HG02870 (cell line): ENCODE measurements around the gene ERF.

Source experiments
- ATAC-seq: cut with Tn5 transposase; IDR thresholded peaks from one replicate; pipeline ENCODE4 v1.9.1; 2021; ENCODE audit warnings: mild to moderate bottlenecking, moderate library complexity; ENCODE audit not compliant: unreplicated experiment

The ERF gene

GRCh38 chr19:42254089-42254849 lies 659 bp downstream of the ERF start:
- peak; percentile 22 for ATAC-seq

DNA sequence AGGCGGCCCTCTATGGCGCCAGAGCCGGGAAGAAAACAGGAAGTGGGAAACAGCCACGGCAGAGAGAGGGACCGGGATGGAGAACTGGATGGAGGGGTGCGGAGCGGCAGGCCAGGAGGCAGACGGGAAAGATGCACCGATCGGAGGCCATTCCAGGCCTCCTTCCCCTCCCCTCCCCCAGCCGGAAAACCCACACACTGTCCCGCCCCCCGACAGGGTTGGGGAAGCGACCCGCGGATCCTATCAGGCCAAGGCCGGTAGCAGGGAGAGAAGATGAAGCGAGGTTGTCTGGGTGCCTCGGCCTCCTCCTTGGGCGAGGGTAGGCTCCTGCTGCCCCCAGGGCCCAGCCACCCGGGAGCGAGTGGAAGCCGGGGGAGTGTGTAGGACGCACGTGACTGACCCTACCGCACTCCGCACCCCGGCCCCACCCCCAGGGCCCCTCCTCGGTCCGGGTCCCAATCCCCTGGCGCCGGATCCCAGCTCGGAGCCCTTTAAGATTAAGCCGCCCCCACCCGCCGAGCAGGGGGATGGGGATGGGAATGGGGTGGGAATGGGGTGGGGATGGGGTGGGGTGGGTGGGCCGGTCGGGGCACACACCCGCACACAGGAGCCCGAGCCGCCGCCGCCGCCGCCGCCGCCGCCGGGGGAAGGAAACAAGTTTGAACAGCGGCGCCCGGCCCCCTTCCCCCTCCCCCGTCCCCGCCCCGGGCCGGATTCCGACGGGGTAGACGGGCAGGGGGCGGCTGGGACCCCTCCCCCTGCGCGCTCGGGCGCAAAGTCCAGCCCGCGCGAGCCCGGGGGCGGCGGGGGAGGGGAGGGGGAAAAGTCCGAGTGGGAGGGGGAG lies 1.5 kb downstream of the ERF start:
- no peak for ATAC-seq

DNA sequence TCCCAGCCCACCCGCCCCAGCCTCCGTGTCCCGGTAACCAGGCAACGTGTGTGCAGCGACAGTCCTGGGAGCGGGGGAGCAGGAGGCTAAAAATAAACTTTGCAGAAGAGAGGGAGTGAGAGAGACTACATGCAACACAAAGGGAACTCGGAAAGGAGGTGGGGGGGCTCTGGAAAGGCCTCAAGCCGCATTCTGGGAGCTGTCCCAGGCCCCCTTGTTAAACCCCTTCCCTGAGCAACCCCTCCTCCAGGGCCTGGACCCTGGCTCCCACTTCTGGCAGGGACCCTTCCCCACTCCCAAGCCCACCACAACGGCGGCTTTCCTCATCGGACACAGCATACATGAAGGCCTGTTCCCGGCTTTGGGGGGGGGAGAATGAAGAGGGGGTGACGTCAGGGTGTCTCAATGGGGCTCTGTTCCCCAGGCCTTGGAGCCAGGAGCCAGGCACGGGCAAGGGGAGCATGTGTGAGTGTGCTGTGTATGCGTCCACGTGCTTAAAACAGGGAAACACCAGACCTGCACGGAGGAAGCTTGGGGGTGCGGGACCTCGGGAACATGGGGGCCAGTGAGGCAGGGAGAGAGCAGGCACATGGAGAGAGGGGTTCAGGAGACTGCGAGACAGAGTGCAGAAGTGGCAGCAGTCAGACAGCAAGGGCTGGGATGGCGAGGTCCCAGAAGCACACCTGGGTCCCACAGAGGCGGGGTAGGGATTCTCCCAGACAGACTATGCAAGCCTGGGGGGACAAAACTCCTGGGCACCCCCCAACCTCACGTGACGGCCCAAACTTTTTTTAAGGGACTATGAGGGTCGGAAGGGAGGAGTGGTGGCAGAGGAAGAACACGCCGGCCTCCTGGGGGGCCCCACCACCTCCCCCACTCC lies 2.3 kb downstream of the ERF start:
- no peak for ATAC-seq

- ATAC-seq: no peak
These were observed 3.2 kb downstream of the ERF start for GRCh38 chr19:42251572-42252358.

- ATAC-seq: no peak
These were observed 4.0 kb downstream of the ERF start for GRCh38 chr19:42250666-42251531.

- no peak for ATAC-seq
These were observed 4.7 kb downstream of the ERF start for GRCh38 chr19:42250183-42250665.

GRCh38 chr19:42249769-42250168 lies 5.2 kb downstream of the ERF start:
- ATAC-seq: no peak

GRCh38 chr19:42249149-42249750 lies 5.7 kb downstream of the ERF start:
- no peak for ATAC-seq

GRCh38 chr19:42248270-42249148 lies 6.4 kb downstream of the ERF start:
- no peak for ATAC-seq

GRCh38 chr19:42247640-42248199 lies 7.2 kb downstream of the ERF start:
- ATAC-seq: no peak

- ATAC-seq: no peak
These were observed 7.8 kb downstream of the ERF start for GRCh38 chr19:42246922-42247639.

- ATAC-seq: no peak
These were observed 8.6 kb downstream of the ERF start for GRCh38 chr19:42246143-42246921.

DNA sequence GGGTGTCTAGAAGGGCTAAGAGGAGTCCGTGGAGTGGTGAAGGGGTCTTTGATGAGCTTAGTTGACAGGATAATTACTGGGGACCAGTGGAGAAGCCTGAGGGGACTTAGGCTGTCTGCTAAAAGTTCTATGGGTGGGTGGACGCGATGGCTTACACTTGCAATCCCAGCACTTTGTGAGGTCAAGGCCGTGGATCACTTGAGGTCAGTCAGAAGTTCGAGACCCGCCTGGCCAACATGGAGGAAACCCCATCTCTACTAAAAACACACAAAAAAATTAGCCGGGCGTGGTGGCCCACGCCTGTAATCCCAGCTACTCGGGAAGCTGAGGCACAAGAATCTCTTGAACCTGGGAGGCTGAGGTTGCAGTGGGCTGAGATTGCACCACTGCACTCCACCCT lies 9.7 kb downstream of the ERF start:
- ATAC-seq: no peak

DNA sequence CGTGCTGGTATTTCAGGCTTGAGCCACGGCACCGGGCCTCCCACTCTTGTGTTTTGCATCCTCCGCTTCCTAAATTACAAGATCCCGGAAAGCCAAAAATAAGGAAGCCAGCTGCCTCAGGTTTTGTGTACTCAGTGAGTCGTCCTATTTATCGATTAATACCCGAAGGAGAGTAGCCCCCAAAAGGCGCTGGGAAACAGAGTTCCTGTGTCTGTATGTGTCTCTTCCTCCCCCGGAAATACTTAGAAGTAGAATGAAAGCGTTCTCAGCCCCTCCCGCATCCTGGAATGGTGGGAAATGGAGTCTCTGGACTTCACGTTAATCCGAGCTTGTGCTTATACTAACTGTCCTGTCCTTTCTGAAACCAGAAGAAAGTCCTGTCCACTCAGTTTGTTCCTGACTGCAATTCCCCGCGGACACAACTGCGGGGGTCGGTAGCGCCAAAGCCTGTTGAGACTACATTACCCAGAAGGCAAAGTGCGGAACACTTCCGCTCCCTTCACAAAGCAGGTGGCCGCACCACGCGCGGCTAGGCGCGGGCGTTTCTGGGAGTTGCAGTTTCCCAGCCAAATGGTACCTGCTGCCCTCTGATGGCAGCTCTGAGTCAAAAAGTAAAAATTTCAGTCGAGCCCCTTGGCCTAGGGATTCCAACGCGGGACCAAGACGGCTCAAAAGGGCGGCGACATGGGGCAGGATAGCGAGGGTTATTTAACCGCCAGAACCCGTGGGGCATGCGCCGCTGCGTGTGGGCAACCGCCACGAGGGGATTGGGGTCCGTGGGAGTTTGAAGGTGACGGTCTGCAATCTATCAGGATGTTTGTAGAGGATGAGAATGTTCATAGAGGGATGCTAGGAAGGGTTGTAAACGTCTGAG lies 10.3 kb downstream of the ERF start:
- peak; percentile 28 for ATAC-seq
